Ishikawa (cell line): Measurements from ENCODE around the gene COL27A1.

Source experiments
- MAX ChIP-seq: IDR thresholded peaks from 2 replicates; pipeline ENCODE4 v1.6.1; 2012
- YY1 ChIP-seq: IDR thresholded peaks from 2 replicates; pipeline ENCODE4 v1.6.1; 2012; ENCODE audit warnings: low read depth

- TF ChIP-seq YY1 (no peak), MAX (no peak)
These were observed 152.5 kb downstream of the COL27A1 start for GRCh38 chr9:114307899-114308267.
